Fibroblast of lung (primary cell): ENCODE results near the gene MANSC1. TPM values are rescaled to one million over a fixed set of nuclear protein-coding genes. Genes with fewer than 3 reads are reported as not detected.

Source experiments
- DNase-seq, 2 donors: peaks; one replicate each; pipeline versions ENCODE4 v3.0.0 to v3.0.0-alpha.2; 2010; ENCODE audit warnings: low read depth in 2 of 2
- H2AFZ ChIP-seq: 2 replicates; pipeline ENCODE4 v1.5.1; 2012; ENCODE audit warnings: low read length, control low read depth, inconsistent platforms
- H3K27ac ChIP-seq: 2 replicates; pipeline ENCODE4 v1.5.1; 2011; ENCODE audit warnings: low read length, control low read depth; ENCODE audit not compliant: insufficient read depth
- H3K27me3 ChIP-seq: 2 replicates; pipeline ENCODE4 v1.5.1; 2011; ENCODE audit warnings: mild to moderate bottlenecking, low read length; ENCODE audit not compliant: control insufficient read depth, insufficient read depth
- H3K36me3 ChIP-seq: 2 replicates; pipeline ENCODE4 v1.5.1; 2011; ENCODE audit warnings: low read length; ENCODE audit not compliant: control insufficient read depth, insufficient read depth
- H3K4me1 ChIP-seq: 2 replicates; pipeline ENCODE4 v1.5.1; 2011; ENCODE audit warnings: low read length; ENCODE audit not compliant: control insufficient read depth, insufficient read depth; ENCODE audit errors: extremely low read depth
- H3K4me2 ChIP-seq: 2 replicates; pipeline ENCODE4 v1.5.1; 2011; ENCODE audit warnings: low read length, control low read depth; ENCODE audit not compliant: insufficient read depth; ENCODE audit errors: extremely low read depth
- H3K4me3 ChIP-seq, 4 experiments: fragments of 200-600 bp in 1 of 4; sonication (generic) in 1 of 4; replicated peaks in 1 of 4; 2 replicates each; pipeline ENCODE4 v1.5.1; 2011 to 2016; ENCODE audit warnings: low read length in 4 of 4, low read depth in 3 of 4, mild to moderate bottlenecking in 3 of 4, control low read depth in 2 of 4, inconsistent platforms in 1 of 4, mixed read lengths in 1 of 4; ENCODE audit not compliant: insufficient read depth in 1 of 4; ENCODE audit errors: control extremely low read depth in 1 of 4
- H3K79me2 ChIP-seq: 2 replicates; pipeline ENCODE4 v1.5.1; 2012; ENCODE audit warnings: mild to moderate bottlenecking, low read length, inconsistent platforms; ENCODE audit not compliant: control insufficient read depth, insufficient read depth
- H3K9ac ChIP-seq: 2 replicates; pipeline ENCODE4 v1.5.1; 2011; ENCODE audit warnings: mild to moderate bottlenecking, low read length, control low read depth; ENCODE audit not compliant: insufficient read depth
- H3K9me3 ChIP-seq: 2 replicates; pipeline ENCODE4 v1.5.1; 2012; ENCODE audit warnings: low read depth, low read length; ENCODE audit not compliant: control insufficient read depth, insufficient read depth
- H4K20me1 ChIP-seq: 2 replicates; pipeline ENCODE4 v1.5.1; 2011; ENCODE audit warnings: low read length; ENCODE audit not compliant: control insufficient read depth, insufficient read depth; ENCODE audit errors: extremely low read depth
- EZH2 ChIP-seq: IDR thresholded peaks from 2 replicates; pipeline ENCODE4 v1.5.1; 2012; ENCODE audit warnings: low read length, control low read depth, mild to moderate bottlenecking; ENCODE audit errors: missing control alignments
- polyA plus RNA-seq, 2 donors: library from polyadenylated mRNA; depleted of rRNA in 1 of 2; stranded (reverse) in 1 of 2; unstranded in 1 of 2; fragments of >200 nt; gene quantifications; 2 replicates each; pipeline ENCODE4 v1.2.1, GENCODE V29; 2011 to 2012; ENCODE audit warnings: missing spikeins in 1 of 2
- total RNA-seq: library from RNA; depleted of rRNA; stranded (reverse); fragments of >200 nt; gene quantifications from 2 replicates; pipeline ENCODE4 v1.2.1, GENCODE V29; 2014
- TF ChIP-seq, protein P1 (sequence below), 2 donors: IDR thresholded peaks in 1 of 2; conservative IDR thresholded peaks in 1 of 2; 1 replicate in 1 of 2; 2 replicates in 1 of 2; pipeline ENCODE4 v1.5.1; 2011 to 2012; ENCODE audit warnings: low read length in 2 of 2, control low read depth in 1 of 2, inconsistent platforms in 1 of 2, low read depth in 1 of 2, mild to moderate bottlenecking in 1 of 2

MANSC1 gene
- total and polyA plus RNA-seq, 2 donors (not counting 1 experiment from before 2014, with no cell fraction given), result 1.8 to 3.7 TPM

GRCh38 chr12:12392413-12392812 lies 42.4 kb upstream of the MANSC1 start:
- Histone ChIP-seq H3K27ac (no peak overlapping the region), H3K4me1 (peaks cover 4% of the 10 kb centered on the region), H3K4me3 (no peak overlapping the region), H3K4me2 (no peak overlapping the region), H4K20me1 (no peaks in the 10 kb centered on the region), H3K9ac (no peak overlapping the region), H3K36me3 (no peaks in the 10 kb centered on the region), H3K27me3 (no peaks in the 10 kb centered on the region), H2AFZ (no peak overlapping the region), H3K79me2 (no peaks in the 10 kb centered on the region), H3K9me3 (no peaks in the 10 kb centered on the region)
- DNase-seq, result peak in 1 of 2 donors; percentile 36
- TF ChIP-seq EZH2, result no peak
- TF ChIP-seq, protein P1, sequence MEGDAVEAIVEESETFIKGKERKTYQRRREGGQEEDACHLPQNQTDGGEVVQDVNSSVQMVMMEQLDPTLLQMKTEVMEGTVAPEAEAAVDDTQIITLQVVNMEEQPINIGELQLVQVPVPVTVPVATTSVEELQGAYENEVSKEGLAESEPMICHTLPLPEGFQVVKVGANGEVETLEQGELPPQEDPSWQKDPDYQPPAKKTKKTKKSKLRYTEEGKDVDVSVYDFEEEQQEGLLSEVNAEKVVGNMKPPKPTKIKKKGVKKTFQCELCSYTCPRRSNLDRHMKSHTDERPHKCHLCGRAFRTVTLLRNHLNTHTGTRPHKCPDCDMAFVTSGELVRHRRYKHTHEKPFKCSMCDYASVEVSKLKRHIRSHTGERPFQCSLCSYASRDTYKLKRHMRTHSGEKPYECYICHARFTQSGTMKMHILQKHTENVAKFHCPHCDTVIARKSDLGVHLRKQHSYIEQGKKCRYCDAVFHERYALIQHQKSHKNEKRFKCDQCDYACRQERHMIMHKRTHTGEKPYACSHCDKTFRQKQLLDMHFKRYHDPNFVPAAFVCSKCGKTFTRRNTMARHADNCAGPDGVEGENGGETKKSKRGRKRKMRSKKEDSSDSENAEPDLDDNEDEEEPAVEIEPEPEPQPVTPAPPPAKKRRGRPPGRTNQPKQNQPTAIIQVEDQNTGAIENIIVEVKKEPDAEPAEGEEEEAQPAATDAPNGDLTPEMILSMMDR (conservative IDR thresholded peaks at IDR 0.05 in 1 of 2, IDR thresholded peaks at IDR 0.05 in 1 of 2; ENCODE audit: low read depth in 1 of 2, low read length in 2 of 2), result no peak

- no peaks in the 10 kb centered on the region for H3K36me3 ChIP-seq
- H3K4me2 ChIP-seq, result peak overlapping the region; percentile 56
- no peak overlapping the region for H3K9ac ChIP-seq
- H3K4me3 ChIP-seq, result no peak overlapping the region
- no peaks in the 10 kb centered on the region for H3K4me1 ChIP-seq
- no peak overlapping the region for H3K27ac ChIP-seq
- H3K9me3 ChIP-seq, result no peaks in the 10 kb centered on the region
- H3K27me3 ChIP-seq, result no peaks in the 10 kb centered on the region
- no peak overlapping the region for H2AFZ ChIP-seq
- H3K79me2 ChIP-seq, result no peaks in the 10 kb centered on the region
- no peaks in the 10 kb centered on the region for H4K20me1 ChIP-seq
- TF ChIP-seq, protein P1 (conservative IDR thresholded peaks at IDR 0.05 in 1 of 2, IDR thresholded peaks at IDR 0.05 in 1 of 2; ENCODE audit: low read depth in 1 of 2, low read length in 2 of 2), result no peak
- no peak for TF ChIP-seq EZH2
- DNase-seq, result peak; percentile 75
Observed at GRCh38 chr12:12387501-12387900, 37.5 kb upstream of the MANSC1 start.

DNA sequence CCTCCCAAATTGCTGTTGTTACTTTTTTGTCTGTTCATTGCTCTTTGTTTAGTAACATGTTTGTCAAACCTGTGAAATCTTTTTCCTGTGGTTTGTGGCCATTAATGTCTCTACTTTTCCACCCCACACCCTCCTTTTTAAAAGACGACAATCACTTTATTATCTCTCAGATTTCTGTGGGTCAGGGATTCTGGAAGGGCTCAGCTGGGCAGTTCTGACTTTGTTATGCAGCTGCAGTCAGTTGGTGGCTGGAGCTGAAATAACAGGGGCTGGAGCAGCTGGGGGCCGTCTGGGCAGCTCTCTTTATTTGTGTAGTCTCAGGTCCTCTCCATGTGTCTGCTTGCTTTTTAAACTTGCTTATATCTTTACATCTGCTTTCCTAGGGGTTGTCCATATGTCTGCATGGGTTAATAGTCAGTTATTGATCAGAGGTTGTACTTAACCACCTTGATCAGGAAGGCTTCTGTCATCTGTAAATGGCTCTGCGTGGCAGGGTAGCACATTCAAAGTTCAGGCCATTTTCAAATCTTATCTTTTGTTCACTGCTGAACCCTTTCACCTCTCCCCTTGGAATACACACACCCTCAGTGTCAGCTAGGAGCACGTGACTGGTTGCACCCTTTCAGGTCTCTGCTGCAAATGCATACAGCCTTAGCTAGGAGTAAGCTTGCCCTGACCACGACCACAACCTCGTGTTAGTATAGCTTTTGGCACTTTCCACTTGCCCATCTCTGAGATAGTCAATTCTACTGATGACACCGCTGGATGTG lies 34.7 kb upstream of the MANSC1 start:
- TF ChIP-seq EZH2, result no peak
- TF ChIP-seq, protein P1 (conservative IDR thresholded peaks at IDR 0.05 in 1 of 2, IDR thresholded peaks at IDR 0.05 in 1 of 2; ENCODE audit: low read depth in 1 of 2, low read length in 2 of 2), result no peak
- H2AFZ ChIP-seq, result no peak overlapping the region
- H3K36me3 ChIP-seq, result no peaks in the 10 kb centered on the region
- H3K4me3 ChIP-seq, result no peak overlapping the region
- H4K20me1 ChIP-seq, result no peaks in the 10 kb centered on the region
- H3K9me3 ChIP-seq, result no peaks in the 10 kb centered on the region
- H3K27me3 ChIP-seq, result no peaks in the 10 kb centered on the region
- no peaks in the 10 kb centered on the region for H3K79me2 ChIP-seq
- H3K9ac ChIP-seq, result no peak overlapping the region
- peaks cover under 1% of the 10 kb centered on the region for H3K4me1 ChIP-seq
- H3K4me2 ChIP-seq, result no peak overlapping the region
- no peak overlapping the region for H3K27ac ChIP-seq
- peak in 1 of 2 donors; percentile 32 for DNase-seq
